HT1080 (cell line): ENCODE results near the gene TTK. TPM values are rescaled to one million over a fixed set of nuclear protein-coding genes. Genes with fewer than 3 reads are reported as not detected.
"Not testable (repeated sequence)": the region's sequence is repeated elsewhere in the genome, so short reads cannot be mapped to it uniquely, and the experiment has no call there.

Experiments used
- DNase-seq: peaks from one replicate; pipeline ENCODE4 v3.0.0-alpha.2; 2015; ENCODE audit warnings: low read depth
- total RNA-seq: library from RNA; depleted of rRNA; stranded (reverse); fragments of >200 nt; shearing (Covaris generic); gene quantifications from 2 replicates; pipeline ENCODE4 v1.2.3, GENCODE V29; 2014; rRNA removed

Gene TTK
- total RNA-seq, 1 experiment from 2014 or later: 50.8 TPM

DNA sequence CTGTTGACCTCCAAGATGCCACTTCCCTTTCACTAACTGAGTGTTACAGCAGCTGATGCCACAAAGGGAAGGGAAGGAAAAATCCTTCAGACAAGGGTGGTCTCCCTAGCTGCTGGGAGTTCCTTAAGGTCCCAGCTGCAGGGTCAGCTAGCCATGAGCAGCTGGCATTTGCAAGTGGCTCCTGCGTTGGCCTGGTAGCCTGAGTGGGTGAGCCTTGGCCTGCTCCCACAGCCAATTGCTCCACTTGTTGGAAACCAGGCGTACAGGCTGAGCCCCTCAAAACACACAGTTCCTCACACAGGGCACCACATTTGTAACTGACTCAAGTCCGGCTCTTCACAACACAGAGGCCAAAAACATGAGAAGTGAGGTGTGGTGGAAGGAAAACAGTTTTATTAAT is 16.7 kb downstream of the TTK start:
- no peak for DNase-seq

DNA sequence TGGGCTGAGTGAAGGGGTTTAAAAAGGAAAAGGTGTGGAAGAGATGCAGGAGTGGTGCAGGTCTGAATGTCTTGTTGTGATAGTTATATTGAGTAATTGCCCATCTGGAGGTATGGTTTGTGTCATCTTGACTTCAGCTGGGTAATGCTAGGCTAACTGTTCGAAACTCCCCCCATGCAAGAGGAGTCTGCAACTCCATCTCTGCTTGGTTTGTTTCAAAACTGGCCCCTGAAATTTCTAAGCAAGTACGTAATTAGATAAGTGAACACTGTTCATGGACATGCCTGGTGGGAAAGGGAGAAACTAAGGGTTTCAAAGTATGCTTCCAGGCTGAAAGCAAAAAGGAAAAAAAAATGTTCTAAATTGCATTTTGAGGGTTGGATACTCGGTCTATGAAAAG is 17.1 kb downstream of the TTK start:
- no peak for DNase-seq

DNA sequence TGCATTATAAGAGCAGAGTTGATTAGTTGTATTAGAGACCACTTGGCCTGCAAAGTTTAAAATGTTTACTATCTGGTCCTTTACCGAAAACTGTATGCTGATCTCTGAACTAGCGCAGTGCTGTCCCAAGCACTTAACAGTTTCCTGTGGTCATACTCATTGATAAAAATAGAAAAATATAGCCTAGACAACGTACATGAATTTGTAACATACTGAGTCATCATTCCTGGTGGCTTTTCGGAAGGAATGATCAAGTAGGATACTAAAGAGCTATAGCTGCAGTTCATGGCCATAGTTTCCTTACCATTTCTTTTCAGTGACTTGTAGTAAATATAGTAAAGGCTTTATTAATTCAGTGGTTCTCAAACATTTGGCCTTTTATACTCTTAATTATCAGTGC is 18.4 kb downstream of the TTK start:
- peak; percentile 76 for DNase-seq

DNA sequence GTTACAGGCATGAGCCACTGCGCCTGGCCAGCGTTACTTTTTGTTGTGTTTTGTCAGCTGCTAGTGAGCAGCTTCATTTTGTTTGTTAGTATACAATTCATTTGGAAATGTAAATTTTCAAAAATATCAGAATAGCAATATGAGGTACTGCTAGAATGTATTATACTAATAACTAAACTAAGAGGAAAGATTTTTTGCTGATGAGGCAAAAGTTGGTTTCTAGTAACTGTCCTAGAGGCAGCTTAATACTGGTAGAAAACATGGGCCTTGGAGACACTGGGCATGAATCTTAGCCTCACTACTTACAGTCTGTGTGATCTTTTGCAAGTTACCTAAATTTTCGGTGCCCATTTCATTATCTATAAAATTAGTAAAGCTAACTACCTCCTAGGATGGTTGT is 24.1 kb downstream of the TTK start:
- DNase-seq: no peak

DNA sequence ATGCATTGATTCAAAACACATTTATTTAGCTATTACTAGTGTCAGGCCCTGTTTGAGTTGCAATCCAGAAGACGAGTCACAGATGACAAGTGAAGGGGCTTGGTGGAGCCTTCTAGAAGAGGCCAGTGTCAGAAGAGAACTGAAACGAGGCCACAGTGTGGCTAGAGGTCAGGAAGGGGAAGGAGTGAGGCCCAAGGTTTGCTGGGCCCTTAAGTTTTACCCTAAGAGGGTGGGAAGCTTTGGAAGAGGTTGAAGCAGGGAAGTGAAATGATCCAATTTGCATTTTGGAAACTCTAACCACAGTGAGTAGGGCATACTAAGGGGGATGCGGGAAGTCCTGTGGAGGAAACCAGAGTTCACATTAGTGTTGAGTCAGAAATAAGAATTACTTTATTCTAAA is 25.0 kb downstream of the TTK start:
- DNase-seq: no peak

DNA sequence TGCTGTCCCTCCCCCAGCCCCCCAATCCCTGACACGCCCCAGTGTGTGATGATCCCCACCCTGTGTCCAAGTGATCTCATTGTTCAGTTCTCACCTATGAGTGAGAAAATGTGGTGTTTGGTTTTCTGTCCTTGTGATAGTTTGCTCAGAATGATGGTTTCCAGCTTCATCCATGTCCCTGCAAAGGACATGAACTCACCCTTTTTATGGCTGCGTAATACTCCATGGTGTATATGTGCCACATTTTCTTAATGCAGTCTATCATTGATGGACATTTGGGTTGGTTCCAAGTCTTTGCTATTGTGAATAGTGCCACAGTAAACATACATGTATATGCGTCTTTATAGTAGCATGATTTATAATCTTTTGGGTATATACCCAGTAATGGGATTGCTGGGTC is 43.8 kb downstream of the TTK start:
- not testable (repeated sequence) for DNase-seq

DNA sequence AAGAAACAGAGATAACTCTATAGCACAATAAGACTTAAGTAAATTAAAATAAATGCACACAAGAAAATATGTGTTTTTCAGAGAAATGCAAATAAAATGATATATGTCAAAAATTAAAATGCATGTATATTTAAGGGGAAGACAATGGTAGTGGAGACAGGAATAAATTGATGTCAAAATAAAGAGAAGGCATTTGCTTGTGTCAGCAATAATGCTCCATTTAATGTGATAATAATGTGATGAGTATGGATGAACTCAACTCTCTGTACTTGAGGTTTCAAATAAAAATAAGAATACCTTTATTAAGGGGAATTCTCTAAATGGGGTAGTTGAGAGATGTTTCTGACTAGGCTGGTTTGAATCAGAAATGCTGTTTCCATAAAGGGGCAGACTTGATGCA is 56.3 kb downstream of the TTK start:
- no peak for DNase-seq

DNA sequence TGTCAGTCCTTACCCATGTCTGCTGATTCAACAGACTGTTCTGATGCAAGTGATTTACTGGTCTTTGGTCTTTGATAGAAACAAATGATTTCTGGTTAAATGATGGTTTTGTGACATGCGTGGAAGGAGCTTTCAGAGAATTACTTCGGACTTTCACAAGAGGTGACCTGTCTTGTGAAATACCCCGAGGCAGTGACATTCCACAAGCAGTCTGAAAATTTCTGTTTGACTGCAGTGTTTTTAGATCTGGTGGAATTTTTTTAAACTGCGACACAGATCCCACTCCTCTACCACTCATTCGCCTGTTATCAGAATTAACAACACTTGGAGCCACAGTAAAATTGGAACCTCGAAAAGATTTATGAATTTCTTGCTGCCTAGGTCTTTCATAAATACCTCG is 63.7 kb downstream of the TTK start:
- not testable (repeated sequence) for DNase-seq

DNA sequence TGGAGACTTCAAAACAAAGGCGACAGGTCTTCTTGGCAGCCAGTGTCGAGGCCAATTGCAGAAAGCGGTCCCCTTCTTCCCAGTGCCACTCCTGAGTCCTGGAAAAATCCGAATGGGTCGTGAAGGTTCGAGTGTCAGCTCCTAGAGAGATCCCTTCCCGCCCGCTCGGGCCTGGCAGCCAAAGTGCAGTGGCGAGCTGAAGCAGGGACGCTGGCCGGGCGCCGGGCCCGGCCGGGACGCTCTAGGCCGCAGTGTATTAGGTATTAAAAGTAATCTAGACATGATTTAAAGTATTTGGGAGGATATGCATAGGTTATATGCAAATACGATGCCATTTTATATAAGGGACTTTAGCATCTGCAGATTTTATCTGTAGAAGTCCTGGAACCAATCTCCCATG is 66.0 kb downstream of the TTK start:
- DNase-seq: not testable (repeated sequence)

DNA sequence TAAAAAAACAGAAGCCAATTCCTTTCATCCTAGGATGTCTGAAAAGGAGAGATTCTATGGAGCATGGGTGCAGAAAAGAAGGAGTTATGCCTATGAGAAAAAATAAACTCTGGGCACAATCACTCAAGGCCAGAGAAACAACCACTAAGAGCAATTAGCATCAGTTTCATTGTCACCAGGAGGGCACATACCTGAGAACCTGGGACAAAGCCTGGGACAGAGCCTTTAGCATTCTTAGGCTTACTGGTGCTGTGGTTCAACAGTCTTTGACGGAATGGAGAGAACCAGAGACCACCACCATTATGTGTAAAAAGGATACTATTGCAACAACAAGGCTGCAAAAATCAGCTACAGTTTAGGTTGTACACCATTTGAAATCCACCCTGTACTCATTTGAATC is 72.6 kb downstream of the TTK start:
- no peak for DNase-seq

DNA sequence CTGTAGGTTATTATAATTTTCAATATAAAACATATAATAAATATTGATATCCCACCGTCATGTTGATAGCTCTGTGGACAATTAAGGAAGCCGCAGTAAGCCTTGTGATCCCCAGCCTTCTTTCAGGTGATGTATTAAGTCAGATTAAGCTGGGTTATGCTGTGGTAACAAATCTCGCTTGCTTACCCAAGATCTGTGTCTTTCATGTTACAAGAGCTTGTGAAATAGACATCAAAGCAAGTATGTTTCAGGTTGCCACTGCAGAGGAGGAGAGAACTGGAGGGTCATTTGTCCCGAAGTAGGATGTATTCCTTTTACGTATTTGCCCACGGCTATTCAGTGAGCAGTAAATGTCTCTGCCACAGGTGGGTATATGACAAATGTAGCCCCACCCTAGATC is 84.2 kb downstream of the TTK start:
- DNase-seq: no peak

DNA sequence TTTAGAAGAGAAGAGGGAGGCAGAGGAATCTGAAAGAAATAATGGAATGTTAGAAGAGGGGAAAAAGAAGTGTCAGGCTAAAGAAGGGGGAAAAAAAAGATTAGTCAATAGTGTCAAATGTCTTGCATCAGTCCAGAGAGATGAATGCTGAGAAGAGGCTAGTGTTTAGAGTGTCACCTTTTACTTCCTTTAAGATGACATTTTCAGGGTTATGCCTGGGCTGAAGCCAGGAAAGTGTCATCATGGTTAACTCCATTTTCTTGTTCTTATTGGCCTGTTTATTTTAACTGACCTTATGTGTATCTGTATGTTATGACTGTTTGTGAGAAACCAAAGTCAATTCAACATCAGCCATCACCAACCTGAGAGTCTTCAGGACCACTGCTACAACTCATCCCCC is 87.1 kb downstream of the TTK start:
- no peak for DNase-seq

Other genes starting within 250 kb of the TTK start
- gene ELOVL4, start 57.1 kb upstream of the TTK start, total RNA-seq: 0.47 and 0.66 TPM in 2 replicates
- gene BCKDHB, start 102.0 kb downstream of the TTK start, total RNA-seq: 9.4 and 11.5 TPM in 2 replicates